ENCODE measurements around the gene SPACA7.

DNA sequence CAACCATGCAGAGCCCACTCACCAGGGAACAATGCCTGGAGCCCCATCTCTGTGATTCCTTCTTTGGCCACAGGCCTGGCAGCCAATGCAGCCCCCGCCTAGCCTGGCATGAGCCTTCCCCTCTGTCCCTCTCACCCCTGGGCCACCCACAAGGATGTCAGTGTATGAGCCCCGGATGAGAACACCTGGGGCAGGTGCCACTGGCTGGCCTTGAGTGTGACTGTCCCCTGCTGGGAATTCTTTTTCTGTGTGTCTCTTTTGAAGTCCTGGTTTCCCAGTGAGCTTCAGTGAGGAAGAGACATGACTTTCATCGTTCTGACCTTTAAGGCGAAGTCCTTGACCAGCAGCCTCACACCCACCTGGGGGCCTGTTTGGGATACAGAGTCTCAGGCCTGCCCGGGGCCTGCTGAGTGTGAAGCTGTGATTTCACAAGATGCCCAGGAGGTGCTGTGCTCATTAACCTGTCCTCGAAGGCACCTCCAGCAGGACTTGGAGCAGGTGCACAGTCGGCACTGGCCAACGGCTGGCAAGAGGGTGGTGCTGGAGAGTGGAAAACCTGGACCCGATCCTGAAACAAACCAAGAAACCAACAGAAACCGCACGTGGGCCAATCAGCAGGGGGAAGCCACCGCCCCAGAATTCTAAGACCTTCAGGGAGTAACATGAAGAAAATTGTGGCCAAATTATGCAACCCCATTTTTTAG, 27.4 kb upstream of the SPACA7 start:
- TF ChIP-seq, protein P1, sequence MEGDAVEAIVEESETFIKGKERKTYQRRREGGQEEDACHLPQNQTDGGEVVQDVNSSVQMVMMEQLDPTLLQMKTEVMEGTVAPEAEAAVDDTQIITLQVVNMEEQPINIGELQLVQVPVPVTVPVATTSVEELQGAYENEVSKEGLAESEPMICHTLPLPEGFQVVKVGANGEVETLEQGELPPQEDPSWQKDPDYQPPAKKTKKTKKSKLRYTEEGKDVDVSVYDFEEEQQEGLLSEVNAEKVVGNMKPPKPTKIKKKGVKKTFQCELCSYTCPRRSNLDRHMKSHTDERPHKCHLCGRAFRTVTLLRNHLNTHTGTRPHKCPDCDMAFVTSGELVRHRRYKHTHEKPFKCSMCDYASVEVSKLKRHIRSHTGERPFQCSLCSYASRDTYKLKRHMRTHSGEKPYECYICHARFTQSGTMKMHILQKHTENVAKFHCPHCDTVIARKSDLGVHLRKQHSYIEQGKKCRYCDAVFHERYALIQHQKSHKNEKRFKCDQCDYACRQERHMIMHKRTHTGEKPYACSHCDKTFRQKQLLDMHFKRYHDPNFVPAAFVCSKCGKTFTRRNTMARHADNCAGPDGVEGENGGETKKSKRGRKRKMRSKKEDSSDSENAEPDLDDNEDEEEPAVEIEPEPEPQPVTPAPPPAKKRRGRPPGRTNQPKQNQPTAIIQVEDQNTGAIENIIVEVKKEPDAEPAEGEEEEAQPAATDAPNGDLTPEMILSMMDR (IDR thresholded peaks at IDR 0.05; ENCODE audit: insufficient read depth, low read length, poor library complexity, severe bottlenecking), result no peak
- no peak for TF ChIP-seq EZH2phosphoT487 (conservative IDR thresholded peaks at IDR 0.05; ENCODE audit: low read length)

Measured in SU-DHL-6 (cell line).